ENCODE measurements around the gene MASP1.

MASP1 gene

DNA sequence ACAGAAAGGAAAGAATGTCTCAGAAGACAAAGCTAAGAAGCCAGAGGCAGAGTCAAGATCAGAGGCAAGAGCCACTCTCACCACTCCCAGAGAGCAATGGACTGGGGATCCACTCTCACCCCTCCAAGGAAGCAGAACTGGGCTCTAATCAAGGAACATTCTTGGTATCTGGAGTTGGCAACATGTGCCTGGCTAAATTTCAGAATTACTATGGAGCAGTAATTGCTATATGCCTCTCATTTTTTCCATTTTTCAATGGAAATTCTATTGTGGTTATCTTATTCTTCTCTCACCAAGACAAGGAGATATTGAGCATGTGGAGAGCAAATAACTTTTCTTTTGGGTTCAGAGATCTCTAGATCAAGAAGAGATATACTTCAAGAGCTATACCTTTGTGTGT is 22.1 kb downstream of the MASP1 start:
- TF ChIP-seq, protein P1, sequence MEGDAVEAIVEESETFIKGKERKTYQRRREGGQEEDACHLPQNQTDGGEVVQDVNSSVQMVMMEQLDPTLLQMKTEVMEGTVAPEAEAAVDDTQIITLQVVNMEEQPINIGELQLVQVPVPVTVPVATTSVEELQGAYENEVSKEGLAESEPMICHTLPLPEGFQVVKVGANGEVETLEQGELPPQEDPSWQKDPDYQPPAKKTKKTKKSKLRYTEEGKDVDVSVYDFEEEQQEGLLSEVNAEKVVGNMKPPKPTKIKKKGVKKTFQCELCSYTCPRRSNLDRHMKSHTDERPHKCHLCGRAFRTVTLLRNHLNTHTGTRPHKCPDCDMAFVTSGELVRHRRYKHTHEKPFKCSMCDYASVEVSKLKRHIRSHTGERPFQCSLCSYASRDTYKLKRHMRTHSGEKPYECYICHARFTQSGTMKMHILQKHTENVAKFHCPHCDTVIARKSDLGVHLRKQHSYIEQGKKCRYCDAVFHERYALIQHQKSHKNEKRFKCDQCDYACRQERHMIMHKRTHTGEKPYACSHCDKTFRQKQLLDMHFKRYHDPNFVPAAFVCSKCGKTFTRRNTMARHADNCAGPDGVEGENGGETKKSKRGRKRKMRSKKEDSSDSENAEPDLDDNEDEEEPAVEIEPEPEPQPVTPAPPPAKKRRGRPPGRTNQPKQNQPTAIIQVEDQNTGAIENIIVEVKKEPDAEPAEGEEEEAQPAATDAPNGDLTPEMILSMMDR (IDR thresholded peaks at IDR 0.05; ENCODE audit: poor library complexity, severe bottlenecking): no peak

DNA sequence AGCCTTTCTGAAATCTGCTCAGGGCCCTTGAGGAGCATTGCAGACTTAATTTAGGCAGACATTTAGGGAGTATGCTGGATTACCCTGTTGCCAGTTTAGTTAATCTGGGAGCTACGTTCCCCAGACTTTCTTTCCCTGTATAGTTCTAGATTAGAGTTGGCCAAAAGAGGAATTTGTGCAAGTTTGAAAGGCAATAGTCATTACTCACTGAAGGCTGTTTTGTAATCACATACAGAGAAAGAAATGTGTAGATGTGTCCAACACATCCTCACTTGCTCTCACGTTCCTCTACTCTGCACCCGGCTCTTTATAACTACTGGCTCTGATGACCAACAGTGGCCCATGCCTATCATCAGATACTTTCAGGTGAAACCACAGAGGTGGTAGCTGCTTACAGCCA is 24.2 kb downstream of the MASP1 start:
- Histone ChIP-seq H3K27me3 (ENCODE audit: insufficient read depth, poor library complexity, severe bottlenecking) (no peaks in the 10 kb centered on the region), H3K27ac (ENCODE audit: poor library complexity, severe bottlenecking) (no peak overlapping the region), H3K9me3 (ENCODE audit: severe bottlenecking) (no peaks in the 10 kb centered on the region), H3K4me1 (ENCODE audit: insufficient read depth, poor library complexity, severe bottlenecking) (peaks cover 6% of the 10 kb centered on the region), H3K36me3 (ENCODE audit: low read depth) (no peaks in the 10 kb centered on the region), H3K4me3 (ENCODE audit: severe bottlenecking) (no peak overlapping the region)
- ATAC-seq (ENCODE audit: low read depth): no peak
- no peak for DNase-seq (ENCODE audit: low spot score)
- TF ChIP-seq, protein P1 (IDR thresholded peaks at IDR 0.05; ENCODE audit: poor library complexity, severe bottlenecking): no peak

More for the DNA sequence above, 22.1 kb downstream of the MASP1 start:
- ATAC-seq (ENCODE audit: low read depth): no peak
- DNase-seq (ENCODE audit: low spot score): no peak
- Histone ChIP-seq H3K36me3 (ENCODE audit: low read depth) (no peaks in the 10 kb centered on the region), H3K27me3 (ENCODE audit: insufficient read depth, poor library complexity, severe bottlenecking) (no peaks in the 10 kb centered on the region), H3K27ac (ENCODE audit: poor library complexity, severe bottlenecking) (no peak overlapping the region), H3K9me3 (ENCODE audit: severe bottlenecking) (no peaks in the 10 kb centered on the region), H3K4me1 (ENCODE audit: insufficient read depth, poor library complexity, severe bottlenecking) (no peaks in the 10 kb centered on the region), H3K4me3 (ENCODE audit: severe bottlenecking) (no peak overlapping the region)

DNA sequence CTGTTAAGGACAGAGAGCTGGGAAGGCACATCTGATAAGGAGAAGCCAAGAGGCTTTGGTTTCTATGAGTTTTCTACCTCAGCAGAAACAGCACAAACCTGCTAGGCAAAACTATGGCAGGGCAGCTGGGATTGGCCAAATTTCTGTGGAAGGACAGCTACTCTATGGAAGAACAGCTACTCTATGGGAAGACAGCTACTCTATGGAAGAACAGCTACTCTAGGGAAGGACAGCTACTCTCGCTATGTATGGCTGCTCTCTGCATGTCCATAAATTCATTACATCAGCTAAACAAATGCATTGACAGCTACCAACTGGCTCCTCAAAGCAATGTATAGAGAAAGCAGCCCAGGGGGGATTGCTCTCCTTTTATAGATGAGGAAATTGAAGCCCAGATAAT is 24.8 kb downstream of the MASP1 start:
- no peak for ATAC-seq (ENCODE audit: low read depth)
- Histone ChIP-seq H3K4me1 (ENCODE audit: insufficient read depth, poor library complexity, severe bottlenecking) (peaks cover 6% of the 10 kb centered on the region), H3K4me3 (ENCODE audit: severe bottlenecking) (no peak overlapping the region), H3K9me3 (ENCODE audit: severe bottlenecking) (no peaks in the 10 kb centered on the region), H3K27ac (ENCODE audit: poor library complexity, severe bottlenecking) (no peak overlapping the region), H3K36me3 (ENCODE audit: low read depth) (no peaks in the 10 kb centered on the region), H3K27me3 (ENCODE audit: insufficient read depth, poor library complexity, severe bottlenecking) (no peaks in the 10 kb centered on the region)
- no peak for DNase-seq (ENCODE audit: low spot score)
- TF ChIP-seq, protein P1 (IDR thresholded peaks at IDR 0.05; ENCODE audit: poor library complexity, severe bottlenecking): no peak

DNA sequence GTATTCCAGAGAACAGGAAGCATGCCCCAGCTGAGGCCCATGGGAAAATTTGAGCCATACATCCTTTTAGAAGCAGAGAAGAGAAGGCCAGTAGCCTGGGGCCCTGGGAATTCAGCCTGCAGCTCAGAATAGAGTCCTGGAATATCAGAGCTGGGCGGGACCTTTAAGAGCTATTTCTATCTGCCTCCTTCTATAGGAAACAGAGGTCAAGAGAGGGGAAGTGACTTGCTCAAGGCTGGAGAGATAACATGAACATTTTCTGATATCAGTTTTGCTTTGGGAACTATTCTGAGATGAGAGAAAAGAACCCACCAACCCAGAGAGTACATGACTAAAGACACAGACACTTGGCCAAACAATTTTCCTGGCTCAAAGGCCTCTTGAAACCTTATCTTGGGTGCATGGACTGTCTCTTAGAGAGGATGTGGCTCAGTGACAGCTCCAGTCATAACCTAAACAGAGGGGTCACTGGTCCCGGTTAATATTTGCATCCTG is 26.0 kb downstream of the MASP1 start:
- Histone ChIP-seq H3K36me3 (ENCODE audit: low read depth) (no peaks in the 10 kb centered on the region), H3K27ac (ENCODE audit: poor library complexity, severe bottlenecking) (no peak overlapping the region), H3K4me3 (ENCODE audit: severe bottlenecking) (no peak overlapping the region), H3K27me3 (ENCODE audit: insufficient read depth, poor library complexity, severe bottlenecking) (no peaks in the 10 kb centered on the region), H3K4me1 (ENCODE audit: insufficient read depth, poor library complexity, severe bottlenecking) (peaks cover 6% of the 10 kb centered on the region), H3K9me3 (ENCODE audit: severe bottlenecking) (no peaks in the 10 kb centered on the region)
- ATAC-seq (ENCODE audit: low read depth) (no peak), DNase-seq (ENCODE audit: low spot score) (no peak)
- TF ChIP-seq, protein P1 (IDR thresholded peaks at IDR 0.05; ENCODE audit: poor library complexity, severe bottlenecking): no peak

DNA sequence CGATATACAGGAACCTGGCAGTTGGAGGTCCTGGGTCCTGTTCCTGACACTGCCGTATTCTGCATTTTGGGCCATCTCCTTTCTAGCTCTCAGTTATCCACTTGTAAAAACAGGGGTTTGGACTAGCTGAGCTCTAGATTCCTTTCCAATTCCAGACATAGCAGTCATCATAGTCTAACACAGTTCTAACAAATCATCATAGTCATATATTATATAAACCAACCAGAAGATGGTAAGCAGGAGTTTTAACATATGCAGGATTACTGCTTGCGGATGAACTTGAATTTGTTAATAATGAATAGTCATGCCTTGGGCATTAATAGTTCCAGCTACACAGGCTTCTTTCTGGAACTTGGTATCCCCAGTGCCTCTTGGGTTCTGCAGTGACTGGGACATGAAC is 26.6 kb downstream of the MASP1 start:
- DNase-seq (ENCODE audit: low spot score) (no peak), ATAC-seq (ENCODE audit: low read depth) (no peak)
- H3K9me3 ChIP-seq (ENCODE audit: severe bottlenecking): no peaks in the 10 kb centered on the region
- peaks cover 6% of the 10 kb centered on the region for H3K4me1 ChIP-seq (ENCODE audit: insufficient read depth, poor library complexity, severe bottlenecking)
- no peak overlapping the region for H3K4me3 ChIP-seq (ENCODE audit: severe bottlenecking)
- no peaks in the 10 kb centered on the region for H3K36me3 ChIP-seq (ENCODE audit: low read depth)
- no peaks in the 10 kb centered on the region for H3K27me3 ChIP-seq (ENCODE audit: insufficient read depth, poor library complexity, severe bottlenecking)
- no peak overlapping the region for H3K27ac ChIP-seq (ENCODE audit: poor library complexity, severe bottlenecking)
- TF ChIP-seq, protein P1 (IDR thresholded peaks at IDR 0.05; ENCODE audit: poor library complexity, severe bottlenecking): no peak

Data from RWPE2 (cell line).